SH-SY5Y (cell line): ENCODE measurements around the gene ANKMY2.

Experiments used
- GATA2 ChIP-seq: IDR thresholded peaks from 2 replicates; pipeline ENCODE4 v1.6.1; 2011; ENCODE audit warnings: mild to moderate bottlenecking, low read depth, low read length
- GATA3 ChIP-seq: IDR thresholded peaks from 2 replicates; pipeline ENCODE4 v1.6.1; 2011; ENCODE audit warnings: low read depth, mild to moderate bottlenecking, low read length, moderate library complexity

DNA sequence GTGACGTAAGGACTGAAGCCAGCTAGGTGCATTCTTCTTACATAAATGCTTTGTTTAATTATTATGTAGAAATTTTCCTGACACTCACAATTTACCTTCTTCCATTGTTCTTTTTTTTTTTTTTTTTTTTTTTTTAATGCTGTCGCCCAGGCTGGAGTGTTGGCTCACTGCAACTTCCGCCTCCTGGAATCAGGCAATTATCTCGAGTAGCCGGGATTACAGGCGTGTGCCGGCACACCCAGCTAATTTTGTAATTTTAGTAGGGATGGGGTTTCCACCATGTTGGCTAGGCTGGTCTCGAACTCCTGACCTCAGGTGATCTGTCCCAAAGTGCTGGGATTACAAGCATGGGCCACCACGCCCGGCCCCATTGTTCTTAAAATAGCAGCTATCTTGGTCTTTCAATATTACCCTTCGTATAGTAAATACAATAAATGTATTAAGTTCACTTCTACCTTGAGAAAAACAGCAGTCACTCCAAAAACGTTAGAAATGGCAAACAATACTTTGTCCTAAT is 32.5 kb upstream of the ANKMY2 start:
- TF ChIP-seq GATA2 (no peak), GATA3 (no peak)
